Body of pancreas (tissue), 4 donors: ENCODE results near the gene PRRG3.

Experiments
- POLR2A ChIP-seq, 3 donors: fragments of 450-650 bp; IDR thresholded peaks; one replicate each; pipeline ENCODE4 v1.6.1; 2016; ENCODE audit warnings: antibody characterized with exemption in 3 of 3, mild to moderate bottlenecking in 2 of 3
- TF ChIP-seq, protein P1 (sequence below), 7 experiments: fragments of 450-650 bp in 4 of 7; fragments of 200-600 bp in 3 of 7; sonication (generic) in 3 of 7; IDR thresholded peaks; one replicate each; pipeline ENCODE4 v1.5.1; 2016 to 2019; ENCODE audit warnings: antibody characterized with exemption in 7 of 7

DNA sequence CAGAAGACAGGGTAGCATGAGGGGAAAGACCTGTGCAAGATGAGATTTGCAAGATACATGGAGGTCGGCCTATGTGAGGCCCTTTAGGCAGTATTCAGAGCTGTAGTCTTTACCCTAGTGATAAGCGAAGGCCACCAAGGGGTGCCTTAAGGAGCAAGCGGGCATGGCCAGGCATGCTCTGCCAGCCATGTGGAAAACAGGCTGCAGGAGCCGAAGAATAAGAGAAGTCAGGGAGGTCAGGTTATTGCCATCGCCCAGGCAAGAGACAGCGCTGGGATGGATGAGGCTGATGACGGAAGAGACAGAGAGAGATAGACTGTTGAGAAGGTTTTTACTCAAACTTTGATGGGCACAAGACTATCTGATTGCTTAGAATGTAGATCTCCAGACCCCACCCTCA is 13.6 kb downstream of the PRRG3 start:
- TF ChIP-seq, protein P1, sequence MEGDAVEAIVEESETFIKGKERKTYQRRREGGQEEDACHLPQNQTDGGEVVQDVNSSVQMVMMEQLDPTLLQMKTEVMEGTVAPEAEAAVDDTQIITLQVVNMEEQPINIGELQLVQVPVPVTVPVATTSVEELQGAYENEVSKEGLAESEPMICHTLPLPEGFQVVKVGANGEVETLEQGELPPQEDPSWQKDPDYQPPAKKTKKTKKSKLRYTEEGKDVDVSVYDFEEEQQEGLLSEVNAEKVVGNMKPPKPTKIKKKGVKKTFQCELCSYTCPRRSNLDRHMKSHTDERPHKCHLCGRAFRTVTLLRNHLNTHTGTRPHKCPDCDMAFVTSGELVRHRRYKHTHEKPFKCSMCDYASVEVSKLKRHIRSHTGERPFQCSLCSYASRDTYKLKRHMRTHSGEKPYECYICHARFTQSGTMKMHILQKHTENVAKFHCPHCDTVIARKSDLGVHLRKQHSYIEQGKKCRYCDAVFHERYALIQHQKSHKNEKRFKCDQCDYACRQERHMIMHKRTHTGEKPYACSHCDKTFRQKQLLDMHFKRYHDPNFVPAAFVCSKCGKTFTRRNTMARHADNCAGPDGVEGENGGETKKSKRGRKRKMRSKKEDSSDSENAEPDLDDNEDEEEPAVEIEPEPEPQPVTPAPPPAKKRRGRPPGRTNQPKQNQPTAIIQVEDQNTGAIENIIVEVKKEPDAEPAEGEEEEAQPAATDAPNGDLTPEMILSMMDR (IDR thresholded peaks at IDR 0.05), result no peak
- no peak for TF ChIP-seq POLR2A (IDR thresholded peaks at IDR 0.05)
